Uterus (tissue), 2 donors: ENCODE measurements around the gene KPNA1.

ENCODE experiments used
- POLR2A ChIP-seq, 2 donors: fragments of 450-650 bp; IDR thresholded peaks; one replicate each; pipeline ENCODE4 v1.6.1; 2016; ENCODE audit warnings: antibody characterized with exemption in 2 of 2, mild to moderate bottlenecking in 1 of 2, moderate library complexity in 1 of 2
- TF ChIP-seq, protein P1 (sequence below), 4 experiments: fragments of 200-600 bp in 2 of 4; fragments of 450-650 bp in 2 of 4; sonication (generic) in 2 of 4; IDR thresholded peaks; one replicate each; pipeline ENCODE4 v1.5.1; 2016 to 2019; ENCODE audit warnings: antibody characterized with exemption in 4 of 4, mild to moderate bottlenecking in 2 of 4, moderate library complexity in 1 of 4

DNA sequence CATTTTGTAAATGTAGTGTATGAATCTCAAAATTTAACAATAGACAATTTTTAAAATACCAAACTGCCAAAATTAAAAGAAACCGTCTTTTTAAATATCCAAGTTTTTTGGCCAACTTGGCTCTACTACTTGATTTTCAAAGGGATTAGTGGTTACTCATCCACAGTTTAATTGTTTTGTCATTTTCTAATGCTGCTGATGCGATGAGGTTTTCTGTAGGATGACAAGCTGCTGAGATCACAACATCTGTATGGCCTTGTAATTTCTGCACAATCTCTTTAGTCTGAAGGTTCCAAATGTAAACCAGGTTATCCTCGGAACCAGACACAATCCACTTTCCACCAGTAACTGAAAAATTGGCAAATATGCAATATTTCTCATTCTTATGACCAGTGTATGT is 100.3 kb downstream of the KPNA1 start:
- TF ChIP-seq, protein P1, sequence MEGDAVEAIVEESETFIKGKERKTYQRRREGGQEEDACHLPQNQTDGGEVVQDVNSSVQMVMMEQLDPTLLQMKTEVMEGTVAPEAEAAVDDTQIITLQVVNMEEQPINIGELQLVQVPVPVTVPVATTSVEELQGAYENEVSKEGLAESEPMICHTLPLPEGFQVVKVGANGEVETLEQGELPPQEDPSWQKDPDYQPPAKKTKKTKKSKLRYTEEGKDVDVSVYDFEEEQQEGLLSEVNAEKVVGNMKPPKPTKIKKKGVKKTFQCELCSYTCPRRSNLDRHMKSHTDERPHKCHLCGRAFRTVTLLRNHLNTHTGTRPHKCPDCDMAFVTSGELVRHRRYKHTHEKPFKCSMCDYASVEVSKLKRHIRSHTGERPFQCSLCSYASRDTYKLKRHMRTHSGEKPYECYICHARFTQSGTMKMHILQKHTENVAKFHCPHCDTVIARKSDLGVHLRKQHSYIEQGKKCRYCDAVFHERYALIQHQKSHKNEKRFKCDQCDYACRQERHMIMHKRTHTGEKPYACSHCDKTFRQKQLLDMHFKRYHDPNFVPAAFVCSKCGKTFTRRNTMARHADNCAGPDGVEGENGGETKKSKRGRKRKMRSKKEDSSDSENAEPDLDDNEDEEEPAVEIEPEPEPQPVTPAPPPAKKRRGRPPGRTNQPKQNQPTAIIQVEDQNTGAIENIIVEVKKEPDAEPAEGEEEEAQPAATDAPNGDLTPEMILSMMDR (IDR thresholded peaks at IDR 0.05) = no peak
- no peak for TF ChIP-seq POLR2A (IDR thresholded peaks at IDR 0.05)
